GM21447 (cell line): ENCODE results near the gene ASS1.

ENCODE experiments used
- ATAC-seq: cut with Tn5 transposase; IDR thresholded peaks from one replicate; pipeline ENCODE4 v1.9.1; 2021; ENCODE audit not compliant: unreplicated experiment

The ASS1 gene

GRCh38 chr9:130471411-130472183 is 26.8 kb downstream of the ASS1 start:
- no peak for ATAC-seq

- no peak for ATAC-seq
These were observed 27.5 kb downstream of the ASS1 start for GRCh38 chr9:130472184-130472705.

- ATAC-seq, result no peak
These were observed 28.2 kb downstream of the ASS1 start for GRCh38 chr9:130473009-130473408.

DNA sequence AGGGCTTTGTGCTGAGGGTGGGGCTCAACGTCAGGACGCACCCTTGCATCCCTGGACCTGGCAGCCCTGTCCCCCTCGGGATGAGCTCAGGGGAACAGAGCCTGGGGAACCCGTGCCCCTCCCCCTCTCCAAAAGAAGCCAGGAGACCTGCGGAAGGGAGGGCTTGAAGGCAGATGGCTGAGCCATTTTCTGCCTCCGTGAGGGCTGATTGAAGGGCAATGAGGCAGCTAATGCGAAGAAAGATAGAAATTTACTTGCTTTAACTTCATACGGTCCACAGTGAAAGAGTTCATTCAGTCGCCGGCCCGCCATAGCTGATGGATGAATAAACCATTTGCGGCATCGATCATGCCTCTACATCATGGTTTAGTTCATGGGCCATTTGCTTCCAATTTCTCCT is 28.8 kb downstream of the ASS1 start:
- no peak for ATAC-seq

DNA sequence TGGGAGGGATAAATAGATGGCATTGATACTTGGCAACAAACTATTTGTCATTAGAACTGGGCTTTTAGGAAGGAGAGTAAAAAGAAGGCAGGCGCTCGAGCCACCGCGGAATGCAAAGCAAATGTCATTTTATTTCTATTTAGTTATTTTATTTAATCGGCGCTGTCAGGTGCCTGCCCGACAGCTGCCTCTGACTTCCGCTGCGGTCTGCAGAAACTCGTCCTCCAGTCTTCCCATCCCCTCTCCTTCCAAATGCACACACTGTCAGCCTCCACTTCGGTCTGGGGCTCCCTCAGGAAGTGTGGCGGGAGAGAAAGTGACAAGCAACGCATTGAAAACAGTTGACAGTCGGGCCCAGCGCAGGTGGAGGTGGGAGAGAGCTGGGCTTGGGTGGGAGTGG is 29.3 kb downstream of the ASS1 start:
- no peak for ATAC-seq

DNA sequence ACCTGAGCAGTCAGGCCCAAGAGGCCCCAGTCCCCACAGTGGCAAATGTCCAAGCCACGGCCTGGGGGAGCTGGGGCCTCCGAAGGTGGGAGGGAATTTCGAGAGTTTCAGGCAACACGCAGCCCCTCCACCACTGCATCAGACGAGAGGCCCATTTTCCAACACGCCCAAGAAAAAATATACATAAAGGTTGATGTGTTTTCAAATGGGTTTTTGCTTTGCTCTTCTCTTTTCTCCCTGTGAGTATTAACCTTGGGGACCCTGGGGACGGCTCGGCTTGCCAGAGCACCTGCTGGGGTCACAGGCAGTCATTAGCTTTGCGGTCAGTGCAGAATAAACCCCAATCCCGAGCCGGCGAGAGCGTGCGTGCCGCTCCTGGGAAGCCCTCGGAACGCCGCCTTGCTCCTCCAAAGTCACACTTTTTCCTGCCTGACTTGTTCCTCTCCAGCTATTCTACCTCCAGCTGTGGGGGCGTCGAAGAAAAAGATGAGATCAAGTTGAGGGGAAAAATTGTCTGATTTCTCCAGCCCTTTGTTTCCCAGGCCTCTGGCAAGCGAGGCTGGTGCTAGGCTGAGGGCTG is 31.5 kb downstream of the ASS1 start:
- no peak for ATAC-seq

DNA sequence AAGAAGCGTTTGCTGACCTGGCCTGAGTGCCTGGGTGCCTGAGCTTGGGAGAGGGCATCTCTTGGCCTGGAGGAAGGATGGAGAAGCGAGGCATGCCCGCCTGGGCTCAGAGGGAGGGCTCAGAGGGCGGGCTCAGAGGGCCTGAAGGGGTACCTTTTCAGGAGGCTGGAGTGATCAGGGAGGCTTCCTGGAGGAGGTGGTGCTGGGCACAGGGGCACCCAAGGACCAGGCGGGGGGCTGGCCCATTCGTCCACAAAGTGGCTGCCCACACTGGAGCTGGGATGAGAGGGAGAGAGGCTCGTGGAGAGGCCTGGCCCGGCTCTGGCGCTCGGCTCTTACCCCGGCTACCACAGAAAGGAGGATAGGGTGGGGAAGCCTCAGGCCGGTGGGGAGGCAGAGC is 32.8 kb downstream of the ASS1 start:
- ATAC-seq, result no peak

GRCh38 chr9:130478152-130478551 is 33.4 kb downstream of the ASS1 start:
- no peak for ATAC-seq

DNA sequence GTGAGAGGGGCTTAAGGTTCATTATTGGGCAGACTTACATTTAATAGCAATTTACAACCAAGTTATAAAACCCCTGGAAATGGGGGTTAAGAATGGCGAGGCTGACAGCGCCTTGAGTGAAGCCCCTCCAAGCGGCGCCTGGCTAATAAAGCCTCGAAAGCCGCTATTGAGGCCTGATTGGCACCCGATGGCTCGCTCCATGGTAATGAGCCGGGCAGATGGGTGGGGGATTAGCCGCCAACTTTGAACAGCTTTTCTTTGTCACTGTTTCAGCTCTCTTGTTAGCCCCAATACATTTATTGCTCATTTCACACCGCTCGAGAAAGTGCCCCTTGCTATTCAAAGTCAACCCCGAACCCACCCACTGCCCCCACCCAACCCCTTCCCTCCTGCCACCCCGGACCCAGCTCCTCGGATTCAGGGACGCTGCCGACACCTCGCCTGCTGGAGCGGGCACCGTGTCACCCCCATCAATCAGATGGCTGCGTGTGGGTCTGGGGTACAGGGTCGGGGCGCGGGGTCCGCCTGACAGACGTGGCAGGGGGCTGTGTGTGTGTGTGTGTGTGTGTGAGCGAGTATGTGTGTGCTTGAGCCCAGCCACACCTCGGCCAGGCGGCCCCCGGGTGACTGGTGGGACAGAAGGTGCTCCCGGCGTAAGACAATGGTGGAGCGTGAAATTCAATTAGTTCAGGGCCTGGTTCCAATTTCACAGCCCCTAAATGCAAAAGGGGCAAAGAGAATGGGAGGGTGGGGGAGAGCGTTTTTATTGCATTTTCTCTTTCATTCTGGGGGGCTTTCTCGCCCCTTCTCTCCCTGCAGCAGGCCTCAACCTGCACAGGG is 34.2 kb downstream of the ASS1 start:
- ATAC-seq, result no peak

GRCh38 chr9:130479587-130479986 is 34.8 kb downstream of the ASS1 start:
- ATAC-seq, result no peak

GRCh38 chr9:130480673-130481072 is 35.9 kb downstream of the ASS1 start:
- ATAC-seq, result no peak

- no peak for ATAC-seq
These were observed 37.7 kb downstream of the ASS1 start for GRCh38 chr9:130482463-130482862.

DNA sequence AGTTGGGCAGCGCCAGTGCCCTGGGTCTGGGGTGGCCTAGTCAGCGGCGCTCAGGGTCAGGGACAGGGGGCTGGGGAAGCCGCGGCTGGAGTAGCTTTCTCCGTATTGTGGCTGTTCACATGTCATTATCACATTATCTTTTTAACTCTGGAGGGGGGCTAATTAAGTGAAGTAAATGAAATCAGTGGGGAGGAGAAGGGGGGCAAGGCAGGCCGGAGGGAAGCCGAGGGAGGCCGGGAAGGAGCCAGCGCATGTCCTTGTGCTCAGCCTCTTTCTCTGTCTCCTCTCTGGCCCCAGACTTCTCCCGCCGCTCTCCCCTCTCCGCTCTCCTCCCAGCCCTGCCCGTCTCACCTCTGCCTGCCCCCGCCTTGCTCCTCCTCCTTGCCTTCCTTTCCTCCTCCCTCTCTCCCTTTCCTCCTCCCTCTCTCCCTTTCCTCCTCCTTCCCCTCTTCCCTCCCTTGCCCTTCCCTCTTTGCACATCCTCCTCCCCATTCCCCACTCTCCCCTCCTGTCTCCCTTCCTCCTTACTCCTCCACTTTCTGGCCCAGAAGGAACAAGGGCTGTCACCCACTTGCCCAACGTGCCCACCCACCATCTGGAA is 38.7 kb downstream of the ASS1 start:
- no peak for ATAC-seq

DNA sequence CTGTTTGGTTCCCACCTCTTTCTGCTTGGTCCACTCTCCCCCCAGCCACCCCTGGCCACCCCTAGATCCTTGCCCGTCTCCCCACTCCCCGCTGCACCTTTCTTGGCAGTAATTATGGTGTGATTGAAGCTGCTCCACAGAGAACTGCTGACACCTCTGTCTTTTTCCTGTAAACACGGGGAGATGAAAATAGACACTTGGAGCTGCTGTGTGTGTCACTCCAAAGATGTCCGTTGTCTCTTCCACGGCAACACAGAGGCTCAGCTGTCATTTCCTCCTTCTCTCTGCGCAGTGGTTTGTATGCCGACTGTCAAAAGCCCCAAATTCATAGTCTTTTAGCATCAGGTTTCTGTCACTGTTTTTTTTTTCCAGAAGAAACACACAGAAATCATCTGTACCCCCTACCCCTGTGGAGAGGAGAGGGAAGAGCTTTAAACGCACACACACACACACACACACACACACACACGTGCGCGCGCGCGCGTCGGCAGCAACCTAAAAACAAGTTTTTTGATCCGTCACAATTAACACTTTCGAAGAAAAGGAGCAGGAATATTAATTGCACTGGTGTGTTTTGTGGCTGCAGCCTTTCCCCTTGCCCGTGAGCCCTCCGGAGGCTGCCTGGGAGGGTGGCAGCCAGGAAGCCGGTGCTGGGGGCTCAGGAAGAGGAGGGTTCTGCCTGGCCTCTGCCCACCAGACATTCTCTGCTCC is 39.8 kb downstream of the ASS1 start:
- no peak for ATAC-seq

- ATAC-seq, result no peak
These were observed 41.3 kb downstream of the ASS1 start for GRCh38 chr9:130486103-130486502.

GRCh38 chr9:130487500-130487899 is 42.7 kb downstream of the ASS1 start:
- ATAC-seq, result no peak

GRCh38 chr9:130488621-130489330 is 44.0 kb downstream of the ASS1 start:
- no peak for ATAC-seq

DNA sequence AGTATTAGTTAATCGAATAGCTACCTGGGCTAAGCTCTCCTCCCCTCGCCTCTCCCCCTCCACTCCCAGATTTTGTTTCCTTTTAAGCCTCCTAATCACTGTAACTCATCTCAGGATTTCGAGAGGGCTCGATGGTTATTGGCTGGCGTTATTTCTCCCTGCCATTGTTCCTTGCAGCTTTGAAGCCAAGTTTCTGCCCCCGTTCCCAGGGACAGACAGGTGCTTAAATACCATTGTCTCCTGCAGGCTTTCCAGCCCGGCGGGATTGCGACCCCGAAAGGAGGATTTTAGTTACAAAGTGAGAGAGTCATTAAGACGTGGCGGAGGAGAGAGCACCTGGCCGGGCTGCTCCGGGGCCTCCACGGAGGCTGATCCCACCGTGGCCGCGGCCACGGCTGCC is 46.2 kb downstream of the ASS1 start:
- ATAC-seq, result no peak

GRCh38 chr9:130491830-130492482 is 47.2 kb downstream of the ASS1 start:
- no peak for ATAC-seq

DNA sequence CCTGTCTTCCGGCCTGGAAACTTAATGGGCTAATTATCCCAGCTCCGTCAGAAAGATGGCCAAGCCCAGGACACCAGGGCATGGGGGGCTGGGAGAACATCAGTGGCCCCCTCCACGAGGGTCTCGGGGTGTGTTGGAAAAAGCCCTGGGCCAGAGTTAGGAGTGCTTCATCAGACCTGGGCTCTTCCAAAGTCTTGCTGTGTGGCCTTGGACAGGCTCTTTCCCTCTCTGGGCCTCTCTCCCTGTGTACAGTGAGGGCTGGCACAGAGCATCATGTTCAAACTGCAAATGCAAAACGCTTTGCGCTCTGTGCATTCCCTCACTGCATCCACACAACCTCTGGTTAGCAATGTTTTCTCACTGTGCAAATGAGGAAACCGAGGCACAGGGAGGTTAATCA is 48.3 kb downstream of the ASS1 start:
- ATAC-seq, result no peak
